ENCODE data around the gene EXOC6B. TPM values are rescaled to one million over a fixed set of nuclear protein-coding genes. Genes with fewer than 3 reads are reported as not detected.

Gene EXOC6B
- total and polyA plus RNA-seq, 2 experiments from 2014 or later = 8.9 to 18.3 TPM

DNA sequence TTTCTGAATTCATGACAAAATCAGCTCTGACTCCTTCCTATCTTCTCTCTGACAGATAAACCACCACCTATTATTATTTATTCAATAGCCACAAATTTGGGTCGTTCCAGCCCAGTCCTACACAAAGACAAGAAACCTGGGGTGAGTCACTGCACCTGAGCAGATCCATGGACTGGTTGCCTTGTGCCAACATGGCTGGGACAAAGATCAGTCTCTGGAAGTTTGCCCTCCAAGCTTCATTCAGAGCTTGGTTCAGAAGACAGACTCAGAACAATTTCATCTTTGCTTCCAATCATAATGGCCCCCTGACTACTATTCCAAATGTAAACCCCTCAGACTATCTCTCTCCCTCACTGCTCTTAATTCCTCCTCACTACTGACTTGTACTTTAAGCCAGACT lies 9.6 kb upstream of the EXOC6B start:
- Histone ChIP-seq H3K36me3 (ENCODE audit: low read depth) (no peaks in the 10 kb centered on the region), H2AFZ (no peak overlapping the region), H3K9me3 (ENCODE audit: low read depth) (no peaks in the 10 kb centered on the region), H4K20me1 (ENCODE audit: insufficient read depth) (no peaks in the 10 kb centered on the region), H3K9me2 (ENCODE audit: insufficient read depth) (no peaks in the 10 kb centered on the region), H3K79me2 (ENCODE audit: insufficient read depth) (no peaks in the 10 kb centered on the region), H3K27ac (no peak overlapping the region), H3F3A (ENCODE audit: insufficient read depth) (no peaks in the 10 kb centered on the region), H3K27me3 (replicated peaks; ENCODE audit: insufficient read depth) (peaks cover 30% of the 10 kb centered on the region), H3K4me2 (ENCODE audit: unreplicated experiment) (no peak overlapping the region), H3K9ac (no peak overlapping the region), H3K4me1 (ENCODE audit: insufficient read depth) (no peaks in the 10 kb centered on the region), H3K4me3 (no peak overlapping the region)
- no peak for DNase-seq
- in situ Hi-C loops (cut with MboI) = no loop called here
- TF ChIP-seq EZH2 (IDR thresholded peaks at IDR 0.05; ENCODE audit: insufficient read depth, poor library complexity, severe bottlenecking) (no peak), EZH2phosphoT487 (IDR thresholded peaks at IDR 0.05; ENCODE audit: insufficient read depth, low read depth) (no peak)
- 54 to 70% methylated on average over 1 of the region's 1 CpG for WGBS, 2 experiments (ENCODE audit: low coverage in 1 of 2, low lambda C conversion rate in 2 of 2, missing lambda C conversion rate in 2 of 2)

DNA sequence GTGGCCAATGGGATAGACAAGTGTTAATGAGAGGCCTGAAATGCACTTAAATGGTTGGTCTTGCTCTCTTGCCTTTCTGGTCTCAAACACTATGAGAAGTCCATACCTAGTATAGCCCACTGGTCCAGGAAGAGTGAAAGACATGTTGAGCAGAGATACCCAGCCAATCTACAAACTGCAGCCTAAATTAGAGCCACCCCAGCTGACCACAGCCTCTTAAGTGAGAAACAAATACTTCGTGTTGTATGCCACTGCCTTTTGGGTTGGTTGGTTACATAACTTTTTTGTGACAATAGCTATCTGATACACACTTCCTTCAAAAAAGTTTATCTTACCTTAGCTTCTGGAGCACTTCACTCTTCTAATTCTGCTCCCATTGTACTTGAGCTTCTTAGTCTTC lies 8.8 kb upstream of the EXOC6B start:
- in situ Hi-C loops (cut with MboI) = no loop called here
- TF ChIP-seq EZH2phosphoT487 (IDR thresholded peaks at IDR 0.05; ENCODE audit: insufficient read depth, low read depth) (no peak), EZH2 (IDR thresholded peaks at IDR 0.05; ENCODE audit: insufficient read depth, poor library complexity, severe bottlenecking) (no peak)
- DNase-seq = no peak
- H3K36me3 ChIP-seq (ENCODE audit: low read depth) = no peaks in the 10 kb centered on the region
- no peak overlapping the region for H3K4me3 ChIP-seq
- H3K9ac ChIP-seq = no peak overlapping the region
- H3K79me2 ChIP-seq (ENCODE audit: insufficient read depth) = no peaks in the 10 kb centered on the region
- H4K20me1 ChIP-seq (ENCODE audit: insufficient read depth) = no peaks in the 10 kb centered on the region
- H3K9me2 ChIP-seq (ENCODE audit: insufficient read depth) = no peaks in the 10 kb centered on the region
- H2AFZ ChIP-seq = no peak overlapping the region
- H3K27me3 ChIP-seq (replicated peaks; ENCODE audit: insufficient read depth) = peaks cover 30% of the 10 kb centered on the region
- H3K4me1 ChIP-seq (ENCODE audit: insufficient read depth) = no peaks in the 10 kb centered on the region
- WGBS, 2 experiments (ENCODE audit: low coverage in 1 of 2, low lambda C conversion rate in 2 of 2, missing lambda C conversion rate in 2 of 2) = 13 to 15% methylated on average over 1 of the region's 1 CpG
- no peak overlapping the region for H3K4me2 ChIP-seq (ENCODE audit: unreplicated experiment)
- H3K27ac ChIP-seq = no peak overlapping the region
- no peaks in the 10 kb centered on the region for H3K9me3 ChIP-seq (ENCODE audit: low read depth)
- H3F3A ChIP-seq (ENCODE audit: insufficient read depth) = no peaks in the 10 kb centered on the region

DNA sequence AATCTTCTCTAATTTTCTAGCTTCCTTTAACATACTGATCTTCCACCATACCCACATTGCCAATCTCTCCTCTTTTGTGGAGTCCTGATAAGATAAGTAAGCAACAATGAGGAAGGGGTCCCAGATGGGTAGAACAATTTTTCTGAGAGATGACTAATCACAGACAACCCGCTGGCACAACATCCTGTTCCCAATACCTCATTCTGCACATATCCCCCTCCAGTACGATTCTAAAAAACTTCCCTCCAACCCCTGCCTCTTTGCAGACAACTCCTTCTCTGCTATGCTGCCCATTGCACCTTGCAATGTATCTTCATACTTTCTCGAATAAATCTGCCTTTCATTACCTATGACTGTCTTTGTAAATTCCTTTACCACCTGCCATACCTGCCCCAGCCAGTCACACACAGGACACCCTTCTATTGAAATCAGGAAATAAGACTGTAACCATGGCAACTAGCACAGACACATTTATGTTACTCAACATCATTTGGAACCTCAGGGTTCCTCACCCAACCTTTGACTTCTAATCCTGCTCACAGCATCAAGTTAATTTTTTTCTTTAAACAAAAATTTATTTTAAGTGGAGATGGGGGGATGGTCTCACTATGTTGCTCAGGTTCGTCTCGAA lies 7.4 kb upstream of the EXOC6B start:
- no peaks in the 10 kb centered on the region for H3K9me3 ChIP-seq (ENCODE audit: low read depth)
- DNase-seq = no peak
- H3K9me2 ChIP-seq (ENCODE audit: insufficient read depth) = no peaks in the 10 kb centered on the region
- H4K20me1 ChIP-seq (ENCODE audit: insufficient read depth) = no peaks in the 10 kb centered on the region
- no peaks in the 10 kb centered on the region for H3K36me3 ChIP-seq (ENCODE audit: low read depth)
- WGBS, 2 experiments (ENCODE audit: low coverage in 1 of 2, low lambda C conversion rate in 2 of 2, missing lambda C conversion rate in 2 of 2) = 54 to 58% methylated on average over 5 of the region's 5 CpGs
- no peaks in the 10 kb centered on the region for H3K79me2 ChIP-seq (ENCODE audit: insufficient read depth)
- no peak overlapping the region for H2AFZ ChIP-seq
- H3K4me3 ChIP-seq = no peak overlapping the region
- H3K27ac ChIP-seq = no peak overlapping the region
- peaks cover 30% of the 10 kb centered on the region for H3K27me3 ChIP-seq (replicated peaks; ENCODE audit: insufficient read depth)
- in situ Hi-C loops (cut with MboI) = no loop called here
- H3K4me2 ChIP-seq (ENCODE audit: unreplicated experiment) = no peak overlapping the region
- H3K4me1 ChIP-seq (ENCODE audit: insufficient read depth) = peaks cover 3% of the 10 kb centered on the region
- no peak overlapping the region for H3K9ac ChIP-seq
- no peak for TF ChIP-seq EZH2 (IDR thresholded peaks at IDR 0.05; ENCODE audit: insufficient read depth, poor library complexity, severe bottlenecking)
- TF ChIP-seq EZH2phosphoT487 (IDR thresholded peaks at IDR 0.05; ENCODE audit: insufficient read depth, low read depth) = no peak
- peaks cover 2% of the 10 kb centered on the region; the same call in 1 of the 2 replicates for H3F3A ChIP-seq (ENCODE audit: insufficient read depth)

- Histone ChIP-seq H4K20me1 (ENCODE audit: insufficient read depth) (no peaks in the 10 kb centered on the region), H3K9me2 (ENCODE audit: insufficient read depth) (no peaks in the 10 kb centered on the region), H3K4me1 (ENCODE audit: insufficient read depth) (peaks cover 12% of the 10 kb centered on the region), H3K9me3 (ENCODE audit: low read depth) (no peaks in the 10 kb centered on the region), H2AFZ (no peak overlapping the region), H3K36me3 (ENCODE audit: low read depth) (no peaks in the 10 kb centered on the region), H3K9ac (no peak overlapping the region), H3K4me2 (ENCODE audit: unreplicated experiment) (no peak overlapping the region), H3K27ac (no peak overlapping the region), H3K79me2 (ENCODE audit: insufficient read depth) (no peaks in the 10 kb centered on the region), H3K27me3 (replicated peaks; ENCODE audit: insufficient read depth) (peaks cover 19% of the 10 kb centered on the region), H3K4me3 (no peak overlapping the region), H3F3A (ENCODE audit: insufficient read depth) (peaks cover 10% of the 10 kb centered on the region; the same call in 1 of the 2 replicates)
- TF ChIP-seq EZH2phosphoT487 (IDR thresholded peaks at IDR 0.05; ENCODE audit: insufficient read depth, low read depth) (no peak), EZH2 (IDR thresholded peaks at IDR 0.05; ENCODE audit: insufficient read depth, poor library complexity, severe bottlenecking) (no peak)
- WGBS, 2 experiments (ENCODE audit: low coverage in 1 of 2, low lambda C conversion rate in 2 of 2, missing lambda C conversion rate in 2 of 2) = 65 to 70% methylated on average over 3 of the region's 3 CpGs
- in situ Hi-C loops (cut with MboI) = no loop called here
- DNase-seq = no peak
Observed at GRCh38 chr2:72830273-72830672, 4.4 kb upstream of the EXOC6B start.
